DND-41 (cell line): ENCODE measurements around the gene HNF1A.

ENCODE experiments used
- EZH2 ChIP-seq: IDR thresholded peaks from 3 replicates; pipeline ENCODE4 v1.6.1; 2012; ENCODE audit warnings: borderline replicate concordance, low read depth, mild to moderate bottlenecking, moderate library complexity, low read length, inconsistent platforms; ENCODE audit not compliant: severe bottlenecking
- TF ChIP-seq, protein P1 (sequence below): IDR thresholded peaks from 2 replicates; pipeline ENCODE4 v1.5.1; 2012; ENCODE audit warnings: borderline replicate concordance, low read length, moderate library complexity, mild to moderate bottlenecking; ENCODE audit not compliant: poor library complexity, severe bottlenecking; ENCODE audit errors: extremely low read depth

DNA sequence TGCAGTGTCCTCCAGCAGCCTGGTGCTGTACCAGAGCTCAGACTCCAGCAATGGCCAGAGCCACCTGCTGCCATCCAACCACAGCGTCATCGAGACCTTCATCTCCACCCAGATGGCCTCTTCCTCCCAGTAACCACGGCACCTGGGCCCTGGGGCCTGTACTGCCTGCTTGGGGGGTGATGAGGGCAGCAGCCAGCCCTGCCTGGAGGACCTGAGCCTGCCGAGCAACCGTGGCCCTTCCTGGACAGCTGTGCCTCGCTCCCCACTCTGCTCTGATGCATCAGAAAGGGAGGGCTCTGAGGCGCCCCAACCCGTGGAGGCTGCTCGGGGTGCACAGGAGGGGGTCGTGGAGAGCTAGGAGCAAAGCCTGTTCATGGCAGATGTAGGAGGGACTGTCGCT, 22.7 kb downstream of the HNF1A start:
- TF ChIP-seq, protein P1, sequence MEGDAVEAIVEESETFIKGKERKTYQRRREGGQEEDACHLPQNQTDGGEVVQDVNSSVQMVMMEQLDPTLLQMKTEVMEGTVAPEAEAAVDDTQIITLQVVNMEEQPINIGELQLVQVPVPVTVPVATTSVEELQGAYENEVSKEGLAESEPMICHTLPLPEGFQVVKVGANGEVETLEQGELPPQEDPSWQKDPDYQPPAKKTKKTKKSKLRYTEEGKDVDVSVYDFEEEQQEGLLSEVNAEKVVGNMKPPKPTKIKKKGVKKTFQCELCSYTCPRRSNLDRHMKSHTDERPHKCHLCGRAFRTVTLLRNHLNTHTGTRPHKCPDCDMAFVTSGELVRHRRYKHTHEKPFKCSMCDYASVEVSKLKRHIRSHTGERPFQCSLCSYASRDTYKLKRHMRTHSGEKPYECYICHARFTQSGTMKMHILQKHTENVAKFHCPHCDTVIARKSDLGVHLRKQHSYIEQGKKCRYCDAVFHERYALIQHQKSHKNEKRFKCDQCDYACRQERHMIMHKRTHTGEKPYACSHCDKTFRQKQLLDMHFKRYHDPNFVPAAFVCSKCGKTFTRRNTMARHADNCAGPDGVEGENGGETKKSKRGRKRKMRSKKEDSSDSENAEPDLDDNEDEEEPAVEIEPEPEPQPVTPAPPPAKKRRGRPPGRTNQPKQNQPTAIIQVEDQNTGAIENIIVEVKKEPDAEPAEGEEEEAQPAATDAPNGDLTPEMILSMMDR = no peak
- no peak for TF ChIP-seq EZH2
